K562 (cell line): ENCODE data around the gene SREBF1. TPM values are rescaled to one million over a fixed set of nuclear protein-coding genes. Genes with fewer than 3 reads are reported as not detected.
A peak's percentile ranks its signal among the peaks of the same experiment; 100 is the strongest.

Experiments used
- BCLAF1 ChIP-seq, 2 experiments: fragments of 450-650 bp in 1 of 2; IDR thresholded peaks; 2 replicates each; pipeline ENCODE4 v1.6.1; 2011 to 2017; ENCODE audit warnings: low read depth in 2 of 2, antibody characterized with exemption in 1 of 2, borderline replicate concordance in 1 of 2, low read length in 1 of 2, mild to moderate bottlenecking in 1 of 2, mixed read lengths in 1 of 2; ENCODE audit not compliant: control insufficient read depth in 1 of 2
- BRCA1 ChIP-seq, 2 experiments: fragments of 450-650 bp in 1 of 2; sonication (generic) in 1 of 2; formaldehyde crosslinking in 1 of 2; IDR thresholded peaks; 2 replicates each; pipeline versions ENCODE4 v1.5.0 to v1.6.1; 2017 to 2020; ENCODE audit warnings: mild to moderate bottlenecking in 1 of 2, missing genetic modification reagents in 1 of 2
- BRD4 ChIP-seq: fragments of 200-600 bp; sonication (generic); IDR thresholded peaks from 2 replicates; pipeline ENCODE4 v1.6.1; 2017; ENCODE audit warnings: inconsistent platforms
- CBX1 ChIP-seq: sonication (generic); IDR thresholded peaks from 2 replicates; pipeline ENCODE4 v1.6.1; 2016; ENCODE audit warnings: antibody characterized with exemption, low read depth, mild to moderate bottlenecking
- CEBPG ChIP-seq, 3 experiments: fragments of 200-800 bp in 1 of 3; sonication (Bioruptor generic) in 1 of 3; sonication (generic) in 1 of 3; formaldehyde crosslinking in 1 of 3; IDR thresholded peaks in 2 of 3; conservative IDR thresholded peaks in 1 of 3; 2 replicates each; pipeline versions ENCODE4 v1.6.1 to v1.8.0; 2016 to 2022; ENCODE audit warnings: missing compliant biosample characterization in 2 of 3, missing genetic modification characterization in 2 of 3, mild to moderate bottlenecking in 1 of 3, missing genetic modification reagents in 1 of 3
- GATAD2B ChIP-seq: fragments of 450-650 bp; IDR thresholded peaks from 2 replicates; pipeline ENCODE4 v1.6.1; 2017; ENCODE audit warnings: mild to moderate bottlenecking, borderline replicate concordance
- GTF2B ChIP-seq: IDR thresholded peaks from 2 replicates; pipeline ENCODE4 v1.6.1; 2011; ENCODE audit not compliant: insufficient read length; ENCODE audit errors: extremely low read depth
- KDM5B ChIP-seq: fragments of 200-600 bp; sonication (generic); IDR thresholded peaks from 2 replicates; pipeline ENCODE4 v1.6.1; 2012; ENCODE audit warnings: low read depth, mild to moderate bottlenecking, moderate library complexity, low read length, control low read depth, inconsistent platforms; ENCODE audit not compliant: insufficient replicate concordance
- MYC ChIP-seq, 2 experiments: fragments of 250-450 bp in 1 of 2; sonication (Bioruptor Pico) in 1 of 2; IDR thresholded peaks; 2 replicates each; pipeline versions ENCODE4 v1.5.1 to v1.6.1; 2012 to 2021; ENCODE audit warnings: low read depth in 2 of 2, borderline replicate concordance in 1 of 2, improper control_type of control experiment in 1 of 2, low read length in 1 of 2, mild to moderate bottlenecking in 1 of 2, moderate library complexity in 1 of 2
- POLR2H ChIP-seq: IDR thresholded peaks from 2 replicates; pipeline ENCODE4 v1.6.1; 2016; ENCODE audit warnings: missing genetic modification characterization, low read depth, mild to moderate bottlenecking, control low read depth, missing compliant biosample characterization, moderate library complexity
- RERE ChIP-seq: sonication (generic); formaldehyde crosslinking; IDR thresholded peaks from 2 replicates; pipeline ENCODE4 v1.8.0; 2023; ENCODE audit warnings: missing genetic modification reagents, mild to moderate bottlenecking, borderline replicate concordance
- TAF15 ChIP-seq: fragments of 200-400 bp; formaldehyde crosslinking; IDR thresholded peaks from 2 replicates; pipeline ENCODE4 v1.6.1; 2017; ENCODE audit warnings: mild to moderate bottlenecking, low read depth, low read length, moderate library complexity
- USF1 ChIP-seq: sonication (generic); formaldehyde crosslinking; IDR thresholded peaks from 2 replicates; pipeline ENCODE4 v1.9.0; 2022; ENCODE audit warnings: mild to moderate bottlenecking, missing genetic modification reagents
- polyA plus RNA-seq, 8 experiments: library from polyadenylated mRNA; depleted of rRNA in 4 of 8; stranded (reverse) in 5 of 8; unstranded in 3 of 8; fragments of >200 nt; fragmentation: Nextera tagmentation in 2 of 8; fragmentation: Illumina TruSeq in 1 of 8; extraction: Ambion mirVana in 2 of 8; extraction: Trizol in 1 of 8; gene quantifications; 2 replicates each; pipeline versions ENCODE4 v1.2.1 to v1.2.3, GENCODE V29; 2011 to 2014; ENCODE audit warnings: inconsistent platforms in 1 of 8, missing spikeins in 1 of 8
- total RNA-seq, 7 experiments: library from RNA; depleted of rRNA in 6 of 7; stranded (reverse); fragments of >200 nt in 6 of 7; fragmentation: Illumina TruSeq in 2 of 7; extraction: Trizol in 2 of 7; gene quantifications; 2 replicates each; pipeline versions ENCODE4 v1.2.1 to v1.2.3, GENCODE V29; 2011 to 2021; ENCODE audit warnings: low replicate concordance in 1 of 7

The SREBF1 gene
- total and polyA plus RNA-seq, 9 of the 15 experiments (the other 6 are each of a cell fraction or from before 2014, with no cell fraction given): 1.6 to 169 (median 69.4) TPM

- TF ChIP-seq GTF2B (peak; percentile 60), BRD4 (peak; percentile 57; the same call in 1 of the 2 replicates), MYC (IDR thresholded peaks at IDR 0.05; ENCODE audit: low read depth, low read length) (peak; percentile 93), MYC (CRISPR knock-in tag; IDR thresholded peaks at IDR 0.05; ENCODE audit: borderline replicate concordance, low read depth) (no peak), CBX1 (peak; percentile 72), KDM5B (peak; percentile 73), RERE (0 out of 2 replicates have a peak, but pooled peaks have one; percentile 24), TAF15 (no peak), BRCA1 (IDR thresholded peaks at IDR 0.05) (no peak), BRCA1 (CRISPR knock-in tag; IDR thresholded peaks at IDR 0.05) (0 out of 2 replicates have a peak, but pooled peaks have one; percentile 44), BCLAF1 (IDR thresholded peaks at IDR 0.05; ENCODE audit: borderline replicate concordance in 1 of 2, control insufficient read depth in 1 of 2, low read depth in 2 of 2, low read length in 1 of 2) (0 out of 4 replicates have a peak, but pooled peaks of 1 of the 2 experiments have one; percentile 47), POLR2H (tag) (peak; percentile 85), USF1 (CRISPR knock-in tag) (peak; percentile 47), GATAD2B (no peak), CEBPG (CRISPR knock-in tag; IDR thresholded peaks at IDR 0.05) (peak; percentile 54; the same call in 1 of the 2 replicates), CEBPG (tag; conservative IDR thresholded peaks at IDR 0.05 in 1 of 2, IDR thresholded peaks at IDR 0.05 in 1 of 2) (0 out of 4 replicates have a peak, but pooled peaks of 1 of the 2 experiments have one; percentile 13)
Observed at GRCh38 chr17:17836250-17836817, 452 bp downstream of the SREBF1 start (continued).
